Measurements from ENCODE around the gene ACTL7B. TPM values are rescaled to one million over a fixed set of nuclear protein-coding genes. Genes with fewer than 3 reads are reported as not detected.

The ACTL7B gene, protein sequence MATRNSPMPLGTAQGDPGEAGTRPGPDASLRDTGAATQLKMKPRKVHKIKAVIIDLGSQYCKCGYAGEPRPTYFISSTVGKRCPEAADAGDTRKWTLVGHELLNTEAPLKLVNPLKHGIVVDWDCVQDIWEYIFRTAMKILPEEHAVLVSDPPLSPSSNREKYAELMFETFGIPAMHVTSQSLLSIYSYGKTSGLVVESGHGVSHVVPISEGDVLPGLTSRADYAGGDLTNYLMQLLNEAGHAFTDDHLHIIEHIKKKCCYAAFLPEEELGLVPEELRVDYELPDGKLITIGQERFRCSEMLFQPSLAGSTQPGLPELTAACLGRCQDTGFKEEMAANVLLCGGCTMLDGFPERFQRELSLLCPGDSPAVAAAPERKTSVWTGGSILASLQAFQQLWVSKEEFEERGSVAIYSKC
- 0.07 TPM in 1 of 2 replicates, not detected in the other for total RNA-seq

DNA sequence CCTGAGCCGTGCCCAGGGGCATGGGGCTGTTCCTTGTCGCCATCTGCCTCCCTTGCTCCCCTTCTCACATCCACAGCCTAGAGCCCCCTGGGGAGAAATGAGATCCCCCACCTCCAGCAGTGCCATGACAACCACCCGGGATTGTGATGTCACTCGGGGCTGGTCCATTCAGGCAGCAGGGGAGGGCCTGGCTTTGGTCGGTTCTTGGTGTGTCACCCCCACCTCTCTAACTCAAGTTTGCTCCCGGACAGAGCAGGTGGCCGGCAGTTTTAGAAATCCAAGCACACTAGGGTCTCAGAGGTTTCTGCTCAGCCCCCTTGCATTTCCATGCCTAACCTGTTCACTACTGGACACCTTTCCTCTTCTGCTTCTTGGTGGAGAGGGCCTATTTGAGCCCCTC lies at the start of gene ACTL7B:
Gene ACTL7B, minus strand, starts transcription at position 99 of the 400 bp plus-strand sequence. Its CDS starts 56 bp downstream, at position 43.

DNA sequence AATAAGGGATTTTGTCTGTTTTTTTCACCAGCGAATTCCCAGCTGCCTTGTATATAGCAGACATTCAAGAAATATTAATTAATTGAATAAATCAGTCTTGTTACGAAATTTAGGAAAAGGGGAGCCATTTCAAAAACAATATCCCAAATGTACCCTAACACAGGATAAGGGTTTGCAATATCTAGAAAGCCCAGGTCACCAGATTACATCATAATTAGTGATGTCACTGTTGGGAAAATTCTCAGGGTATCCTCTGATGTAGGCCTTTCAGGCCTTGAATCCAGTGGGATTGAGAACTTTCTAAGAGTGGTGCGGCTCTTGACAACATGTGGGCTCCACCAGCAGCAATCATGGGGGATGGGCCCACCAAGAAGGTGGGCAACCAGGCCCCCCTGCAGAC lies 6.2 kb upstream of the ACTL7B start, which contains the start of gene ACTL7A:
Gene ACTL7A, plus strand, starts transcription at position 270 of the 400 bp plus-strand sequence. Its CDS starts 57 bp downstream, at position 327.

Other genes starting within 250 kb of the ACTL7B start
- gene ACTL7A, start 6.3 kb upstream of the ACTL7B start, total RNA-seq = not detected in 2 replicates
- gene ELP1, start 78.1 kb upstream of the ACTL7B start, total RNA-seq = 47.6 and 49.8 TPM in 2 replicates
- 5.2 and 6.4 TPM in 2 replicates for gene ABITRAM, start 78.4 kb upstream of the ACTL7B start, total RNA-seq
- gene CTNNAL1, start 157.5 kb upstream of the ACTL7B start, total RNA-seq = 35.9 and 51.8 TPM in 2 replicates

Data from smooth muscle cell of the pulmonary artery (primary cell).